HepG2 (cell line): ENCODE data around the gene KCNQ1OT1. TPM values are rescaled to one million over a fixed set of nuclear protein-coding genes. Genes with fewer than 3 reads are reported as not detected.

ENCODE experiments used
- FOXM1 ChIP-seq: sonication (generic); formaldehyde crosslinking; IDR thresholded peaks from 2 replicates; pipeline ENCODE4 v1.5.0; 2020; ENCODE audit warnings: missing genetic modification reagents
- JUND ChIP-seq: sonication (generic); formaldehyde crosslinking; IDR thresholded peaks from 2 replicates; pipeline ENCODE4 v1.8.0; 2022; ENCODE audit warnings: mild to moderate bottlenecking, missing genetic modification reagents
- LBX2 ChIP-seq: sonication (generic); formaldehyde crosslinking; IDR thresholded peaks from 2 replicates; pipeline ENCODE4 v1.5.0; 2020; ENCODE audit warnings: missing genetic modification reagents, mild to moderate bottlenecking, borderline replicate concordance
- MTA1 ChIP-seq: sonication (generic); formaldehyde crosslinking; IDR thresholded peaks from 2 replicates; pipeline ENCODE4 v1.4.0; 2020; ENCODE audit warnings: missing genetic modification reagents, mild to moderate bottlenecking, borderline replicate concordance
- NFKBIZ ChIP-seq: IDR thresholded peaks from 2 replicates; pipeline ENCODE4 v1.6.1; 2018; ENCODE audit warnings: missing genetic modification reagents, missing compliant biosample characterization
- NONO ChIP-seq, 2 experiments: fragments of 450-650 bp in 1 of 2; sonication (generic) in 1 of 2; formaldehyde crosslinking in 1 of 2; IDR thresholded peaks in 1 of 2; conservative IDR thresholded peaks in 1 of 2; 2 replicates each; pipeline versions ENCODE4 v1.6.1 to v1.8.0; 2017 to 2022; ENCODE audit warnings: mild to moderate bottlenecking in 1 of 2, missing genetic modification reagents in 1 of 2, moderate library complexity in 1 of 2
- PITX1 ChIP-seq: sonication (generic); formaldehyde crosslinking; IDR thresholded peaks from 2 replicates; pipeline ENCODE4 v1.5.1; 2020; ENCODE audit warnings: mild to moderate bottlenecking, missing genetic modification reagents
- SALL2 ChIP-seq: sonication (generic); formaldehyde crosslinking; IDR thresholded peaks from 2 replicates; pipeline ENCODE4 v1.8.1; 2023; ENCODE audit warnings: mild to moderate bottlenecking, missing genetic modification reagents, inconsistent platforms
- SOX13 ChIP-seq, 3 experiments: fragments of 450-650 bp in 1 of 3; sonication (generic) in 1 of 3; formaldehyde crosslinking in 1 of 3; IDR thresholded peaks in 2 of 3; conservative IDR thresholded peaks in 1 of 3; 2 replicates each; pipeline versions ENCODE4 v1.5.0 to v1.6.1; 2016 to 2020; ENCODE audit warnings: antibody characterized with exemption in 1 of 3, mild to moderate bottlenecking in 1 of 3, missing compliant biosample characterization in 1 of 3, missing genetic modification reagents in 1 of 3, moderate library complexity in 1 of 3
- SOX5 ChIP-seq: IDR thresholded peaks from 2 replicates; pipeline ENCODE4 v1.6.1; 2016; ENCODE audit warnings: borderline replicate concordance
- SP2 ChIP-seq: sonication (generic); formaldehyde crosslinking; IDR thresholded peaks from 2 replicates; pipeline ENCODE4 v1.5.1; 2020; ENCODE audit warnings: mild to moderate bottlenecking, missing genetic modification reagents
- TGIF2 ChIP-seq: IDR thresholded peaks from 2 replicates; pipeline ENCODE4 v1.6.1; 2016; ENCODE audit warnings: control low read depth, missing compliant biosample characterization
- ZBTB4 ChIP-seq: sonication (generic); formaldehyde crosslinking; IDR thresholded peaks from 2 replicates; pipeline ENCODE4 v1.4.0; 2020; ENCODE audit warnings: missing genetic modification reagents, mild to moderate bottlenecking, borderline replicate concordance
- ZFYVE20 ChIP-seq: sonication (generic); formaldehyde crosslinking; IDR thresholded peaks from 2 replicates; pipeline ENCODE4 v1.8.0; 2023; ENCODE audit warnings: low read depth, mild to moderate bottlenecking, moderate library complexity, missing genetic modification reagents, borderline replicate concordance
- ZNF121 ChIP-seq: sonication (generic); formaldehyde crosslinking; IDR thresholded peaks from 2 replicates; pipeline ENCODE4 v1.5.0; 2020; ENCODE audit warnings: mild to moderate bottlenecking, missing genetic modification reagents
- ZNF260 ChIP-seq: sonication (generic); formaldehyde crosslinking; IDR thresholded peaks from 2 replicates; pipeline ENCODE4 v1.4.0; 2020; ENCODE audit warnings: missing genetic modification reagents, low read depth, mild to moderate bottlenecking, borderline replicate concordance
- ZNF607 ChIP-seq: sonication (generic); formaldehyde crosslinking; IDR thresholded peaks from 2 replicates; pipeline ENCODE4 v1.5.1; 2020; ENCODE audit warnings: missing genetic modification reagents, mild to moderate bottlenecking, borderline replicate concordance
- ZNF672 ChIP-seq: sonication (generic); formaldehyde crosslinking; IDR thresholded peaks from 2 replicates; pipeline ENCODE4 v1.8.1; 2022; ENCODE audit warnings: missing genetic modification reagents
- polyA plus RNA-seq, 8 experiments: library from polyadenylated mRNA; depleted of rRNA in 3 of 8; stranded (reverse) in 7 of 8; unstranded in 1 of 8; fragments of >200 nt; fragmentation: Illumina TruSeq in 4 of 8; extraction: Trizol in 4 of 8; gene quantifications; 2 replicates each; pipeline versions ENCODE4 v1.2.1 to v1.2.3, GENCODE V29; 2011 to 2016; ENCODE audit warnings: low read depth in 4 of 8, missing spikeins in 1 of 8, mixed read lengths in 1 of 8; ENCODE audit not compliant: insufficient read depth in 1 of 8
- total RNA-seq, 5 experiments: library from RNA; depleted of rRNA; stranded (reverse); fragments of >200 nt; fragmentation: Illumina TruSeq; extraction: Trizol; gene quantifications; 2 replicates each; pipeline ENCODE4 v1.2.3, GENCODE V29; 2016; ENCODE audit warnings: low read depth in 1 of 5

The KCNQ1OT1 gene
- total and polyA plus RNA-seq, 2 of the 13 experiments (the other 11 are each of a cell fraction or from before 2014, with no cell fraction given) = 1.3 to 18.9 TPM

- TF ChIP-seq ZBTB4 (CRISPR knock-in tag) (no peak), ZNF607 (no peak), SALL2 (CRISPR knock-in tag) (no peak), FOXM1 (CRISPR knock-in tag) (no peak), ZNF260 (CRISPR knock-in tag) (no peak), MTA1 (CRISPR knock-in tag) (peak; percentile 78; the same call in 1 of the 2 replicates), SOX5 (CRISPR knock-in tag) (peak; percentile 41; the same call in 1 of the 2 replicates), SP2 (CRISPR knock-in tag) (0 out of 2 replicates have a peak, but pooled peaks have one; percentile 31), PITX1 (CRISPR knock-in tag) (0 out of 2 replicates have a peak, but pooled peaks have one; percentile 15), JUND (CRISPR knock-in tag) (peak; percentile 13; the same call in 1 of the 2 replicates), SOX13 (IDR thresholded peaks at IDR 0.05) (no peak), SOX13 (CRISPR knock-in tag; conservative IDR thresholded peaks at IDR 0.05 in 1 of 2, IDR thresholded peaks at IDR 0.05 in 1 of 2) (peak in 1 of 2 experiments; percentile 67; a peak in 2 of 4 replicates), ZNF672 (CRISPR knock-in tag) (no peak), NFKBIZ (CRISPR knock-in tag) (no peak), ZFYVE20 (CRISPR knock-in tag) (no peak), TGIF2 (no peak), NONO (IDR thresholded peaks at IDR 0.05) (no peak), NONO (CRISPR knock-in tag; conservative IDR thresholded peaks at IDR 0.05) (0 out of 2 replicates have a peak, but pooled peaks have one; percentile 19), ZNF121 (CRISPR knock-in tag) (peak; percentile 86), LBX2 (no peak)
Observed at GRCh38 chr11:2561696-2562581, 137.9 kb downstream of the KCNQ1OT1 start (continued).
